Neural cell (in vitro differentiated cells): ENCODE measurements around the gene DOCK4. TPM values are rescaled to one million over a fixed set of nuclear protein-coding genes. Genes with fewer than 3 reads are reported as not detected.

Source experiments
- H2AFZ ChIP-seq: fragments of 200-600, 300-800 bp; sonication (generic), shearing (Covaris generic); 2 replicates; pipeline ENCODE4 v1.6.0; 2014; ENCODE audit warnings: low read depth, mild to moderate bottlenecking, antibody characterized with exemption, low read length, moderate library complexity
- H3F3A ChIP-seq: fragments of 200-600 bp; shearing (Covaris generic); 2 replicates; pipeline ENCODE4 v1.6.1; 2016; ENCODE audit warnings: mild to moderate bottlenecking, moderate library complexity, mixed read lengths, antibody characterized with exemption, low read length; ENCODE audit not compliant: insufficient read depth, poor library complexity, severe bottlenecking
- H3K27ac ChIP-seq: fragments of 200-600, 300-800 bp; sonication (generic), shearing (Covaris generic); 2 replicates; pipeline ENCODE4 v1.5.1; 2014; ENCODE audit warnings: mild to moderate bottlenecking, low read length, moderate library complexity
- H3K27me3 ChIP-seq: fragments of 300-800, 200-600 bp; sonication (generic), shearing (Covaris generic); 2 replicates; pipeline ENCODE4 v1.6.0; 2014; ENCODE audit warnings: mild to moderate bottlenecking, low read depth, low read length, moderate library complexity; ENCODE audit not compliant: insufficient read depth
- H3K36me3 ChIP-seq: fragments of 300-800, 200-600 bp; sonication (generic), shearing (Covaris generic); 2 replicates; pipeline ENCODE4 v1.5.1; 2014; ENCODE audit warnings: mild to moderate bottlenecking, antibody characterized with exemption, low read length, moderate library complexity; ENCODE audit not compliant: insufficient read depth
- H3K4me2 ChIP-seq: fragments of 300-800, 200-600 bp; sonication (generic), shearing (Covaris generic); 2 replicates; pipeline ENCODE4 v1.6.0; 2014; ENCODE audit warnings: mild to moderate bottlenecking, low read length
- H3K4me3 ChIP-seq: fragments of 300-800, 200-600 bp; sonication (generic), shearing (Covaris generic); 2 replicates; pipeline ENCODE4 v1.5.1; 2014; ENCODE audit warnings: mild to moderate bottlenecking, low read length, moderate library complexity
- H3K79me2 ChIP-seq: fragments of 200-600 bp; shearing (Covaris generic); replicated peaks from 2 replicates; pipeline ENCODE4 v1.6.0; 2014; ENCODE audit warnings: mild to moderate bottlenecking, low read length, moderate library complexity; ENCODE audit not compliant: insufficient read depth
- H3K9ac ChIP-seq: fragments of 300-800, 200-600 bp; sonication (generic), shearing (Covaris generic); 2 replicates; pipeline ENCODE4 v1.6.1; 2016; ENCODE audit warnings: mild to moderate bottlenecking, low read length, mixed read lengths
- H3K9me2 ChIP-seq: fragments of 200-600 bp; shearing (Covaris generic); 2 replicates; pipeline ENCODE4 v1.6.1; 2016; ENCODE audit warnings: mild to moderate bottlenecking, low read length, mixed read lengths; ENCODE audit not compliant: insufficient read depth
- H3K9me3 ChIP-seq: fragments of 200-600, 300-800 bp; sonication (generic), shearing (Covaris generic); 2 replicates; pipeline ENCODE4 v1.6.1; 2016; ENCODE audit warnings: mild to moderate bottlenecking, mixed run types, low read length, moderate library complexity, mixed read lengths
- H4K20me1 ChIP-seq: fragments of 200-600 bp; shearing (Covaris generic); 2 replicates; pipeline ENCODE4 v1.6.1; 2016; ENCODE audit warnings: mild to moderate bottlenecking, mixed run types; ENCODE audit not compliant: insufficient read depth
- CTCF ChIP-seq: fragments of 450-650 bp; IDR thresholded peaks from 2 replicates; pipeline ENCODE4 v1.5.1; 2014; ENCODE audit warnings: antibody characterized with exemption, mild to moderate bottlenecking, moderate library complexity; ENCODE audit not compliant: poor library complexity, severe bottlenecking
- EP300 ChIP-seq: fragments of 450-650 bp; conservative IDR thresholded peaks from 2 replicates; pipeline ENCODE4 v1.6.1; 2014; ENCODE audit warnings: antibody characterized with exemption, mild to moderate bottlenecking, moderate library complexity; ENCODE audit not compliant: poor library complexity, severe bottlenecking
- EZH2 ChIP-seq: fragments of 200-600, 300-800 bp; shearing (Covaris generic), sonication (generic); IDR thresholded peaks from 2 replicates; pipeline ENCODE4 v1.6.1; 2014; ENCODE audit warnings: antibody characterized with exemption, low read length, borderline replicate concordance, mild to moderate bottlenecking; ENCODE audit not compliant: insufficient read depth, poor library complexity, severe bottlenecking
- MXI1 ChIP-seq: fragments of 450-650 bp; conservative IDR thresholded peaks from 2 replicates; pipeline ENCODE4 v1.6.1; 2014; ENCODE audit warnings: antibody characterized with exemption, mild to moderate bottlenecking; ENCODE audit not compliant: poor library complexity, severe bottlenecking
- POLR2AphosphoS5 ChIP-seq: IDR thresholded peaks from 2 replicates; pipeline ENCODE4 v1.6.1; 2012
- RAD21 ChIP-seq: fragments of 450-650 bp; conservative IDR thresholded peaks from 2 replicates; pipeline ENCODE4 v1.6.1; 2014; ENCODE audit warnings: antibody characterized with exemption, mild to moderate bottlenecking, moderate library complexity
- REST ChIP-seq: IDR thresholded peaks from 2 replicates; pipeline ENCODE4 v1.6.1; 2012; ENCODE audit warnings: borderline replicate concordance
- SMC3 ChIP-seq: fragments of 450-650 bp; conservative IDR thresholded peaks from 2 replicates; pipeline ENCODE4 v1.6.1; 2014; ENCODE audit warnings: antibody characterized with exemption, mild to moderate bottlenecking, moderate library complexity; ENCODE audit not compliant: poor library complexity
- TAF1 ChIP-seq: IDR thresholded peaks from 2 replicates; pipeline ENCODE4 v1.6.1; 2012; ENCODE audit warnings: low read depth
- polyA plus RNA-seq: library from polyadenylated mRNA; depleted of rRNA; stranded (reverse); fragments of >200 nt; gene quantifications from 2 replicates; pipeline ENCODE4 v1.2.3, GENCODE V29; 2014

DOCK4 gene
- polyA plus RNA-seq, 1 donor from 2014 or later = 28.1 TPM

DNA sequence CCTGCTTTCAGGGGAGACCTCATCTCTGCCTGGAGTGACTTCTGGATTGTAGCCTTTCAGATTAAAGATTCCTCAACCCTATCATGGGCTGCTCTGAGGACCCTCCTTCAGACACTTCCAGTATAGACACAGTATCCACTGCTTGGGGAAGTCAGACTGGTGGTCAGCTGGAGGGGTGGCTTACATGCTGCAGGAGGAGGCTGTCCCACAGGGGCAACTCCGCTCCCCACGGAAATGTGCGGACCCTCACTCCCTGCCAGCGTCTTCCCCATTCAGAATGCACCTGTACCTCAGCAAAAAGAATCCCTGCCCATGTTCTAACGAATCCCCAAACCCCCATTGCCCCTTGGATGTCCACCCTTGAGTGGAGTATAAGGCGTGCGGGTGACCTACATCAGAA lies 95.5 kb downstream of the DOCK4 start:
- Histone ChIP-seq H3K9me2 (no peaks in the 10 kb centered on the region), H3K36me3 (no peaks in the 10 kb centered on the region), H3K9me3 (no peaks in the 10 kb centered on the region), H3K4me3 (no peak overlapping the region), H3K9ac (no peak overlapping the region), H2AFZ (no peak overlapping the region), H3K4me2 (no peak overlapping the region), H3F3A (no peaks in the 10 kb centered on the region), H3K27me3 (no peaks in the 10 kb centered on the region), H4K20me1 (no peaks in the 10 kb centered on the region), H3K79me2 (no peaks in the 10 kb centered on the region), H3K27ac (no peak overlapping the region)
- TF ChIP-seq SMC3 = no peak
- TF ChIP-seq EP300 = no peak
- no peak for TF ChIP-seq CTCF
- TF ChIP-seq MXI1 = no peak
- no peak for TF ChIP-seq EZH2
- no peak for TF ChIP-seq REST
- no peak for TF ChIP-seq TAF1
- TF ChIP-seq RAD21 = no peak
- no peak for TF ChIP-seq POLR2AphosphoS5

- no peak overlapping the region for H3K27ac ChIP-seq
- no peaks in the 10 kb centered on the region for H3K9me2 ChIP-seq
- TF ChIP-seq TAF1 (no peak), MXI1 (no peak)
- H3K36me3 ChIP-seq = no peaks in the 10 kb centered on the region
- no peaks in the 10 kb centered on the region for H3F3A ChIP-seq
- no peaks in the 10 kb centered on the region for H3K27me3 ChIP-seq
- no peak overlapping the region for H3K4me2 ChIP-seq
- H3K79me2 ChIP-seq = no peaks in the 10 kb centered on the region
- no peaks in the 10 kb centered on the region for H4K20me1 ChIP-seq
- H2AFZ ChIP-seq = no peak overlapping the region
- H3K4me3 ChIP-seq = no peak overlapping the region
- H3K9ac ChIP-seq = no peak overlapping the region
- H3K9me3 ChIP-seq = no peaks in the 10 kb centered on the region
Observed at GRCh38 chr7:112110175-112110574, 96.0 kb downstream of the DOCK4 start.

GRCh38 chr7:112108981-112109380 lies 97.2 kb downstream of the DOCK4 start:
- Histone ChIP-seq H3K9ac (no peak overlapping the region), H3K4me2 (no peak overlapping the region), H3K27ac (no peak overlapping the region), H4K20me1 (no peaks in the 10 kb centered on the region), H3K36me3 (no peaks in the 10 kb centered on the region), H3K9me2 (no peaks in the 10 kb centered on the region), H3K9me3 (no peaks in the 10 kb centered on the region), H3K4me3 (no peak overlapping the region), H3K79me2 (no peaks in the 10 kb centered on the region), H2AFZ (no peak overlapping the region), H3F3A (no peaks in the 10 kb centered on the region), H3K27me3 (no peaks in the 10 kb centered on the region)
- TF ChIP-seq RAD21 (no peak), POLR2AphosphoS5 (no peak), SMC3 (no peak), MXI1 (no peak), CTCF (no peak)
